ENCODE measurements around the gene ADAMTS2.

The ADAMTS2 gene

GRCh38 chr5:179146277-179146676, 199.0 kb downstream of the ADAMTS2 start:
- Histone ChIP-seq H2BK120ac (ENCODE audit: low read depth, low read length) (no peak overlapping the region), H2BK12ac (ENCODE audit: low read length in 2 of 2) (no peak overlapping the region), H3K14ac (ENCODE audit: low read length in 2 of 2) (no peak overlapping the region), H2BK5ac (ENCODE audit: low read depth, low read length, poor library complexity, severe bottlenecking) (no peak overlapping the region), H3K4ac (ENCODE audit: low read depth in 1 of 2, low read length in 2 of 2) (no peak overlapping the region), H3K36me3 (ENCODE audit: control insufficient read depth in 1 of 2, insufficient read depth in 2 of 2, low read depth in 1 of 2, low read length in 2 of 2) (peaks cover 0 to 47% of the 10 kb centered on the region in 2 experiments), H3K27ac (ENCODE audit: low read length, poor library complexity, severe bottlenecking) (no peak overlapping the region), H3K4me1 (ENCODE audit: control insufficient read depth, insufficient read depth, low read depth, low read length) (peaks cover 2% of the 10 kb centered on the region), H4K91ac (ENCODE audit: low read length) (no peak overlapping the region), H3K27me3 (ENCODE audit: control insufficient read depth in 1 of 2, insufficient read depth in 1 of 2, low read length in 2 of 2) (no peaks in the 10 kb centered on the region), H2AK5ac (ENCODE audit: low read length, severe bottlenecking) (no peak overlapping the region), H3K18ac (ENCODE audit: low read depth in 1 of 2, low read length in 2 of 2) (no peak overlapping the region), H3K4me2 (ENCODE audit: low read length, poor library complexity, severe bottlenecking) (no peak overlapping the region), H3K9me3 (ENCODE audit: control insufficient read depth, low read length) (no peaks in the 10 kb centered on the region), H3K23ac (ENCODE audit: low read length in 2 of 2) (no peak overlapping the region), H2BK15ac (ENCODE audit: low read depth, poor library complexity, severe bottlenecking) (no peak overlapping the region), H3K4me3 (ENCODE audit: insufficient read depth in 1 of 2, low read depth in 1 of 2, low read length in 2 of 2) (no peak overlapping the region), H3K9ac (ENCODE audit: low read length) (no peak overlapping the region), H2AFZ (ENCODE audit: low read depth, low read length) (no peak overlapping the region), H4K8ac (ENCODE audit: low read length) (no peak overlapping the region), H3K79me1 (replicated peaks; ENCODE audit: low read length, poor library complexity, severe bottlenecking) (no peaks in the 10 kb centered on the region)
- no peak for DNase-seq
- WGBS, result 96% methylated on average over 8 of the region's 10 CpGs

- Histone ChIP-seq H3K27me3 (ENCODE audit: control insufficient read depth in 1 of 2, insufficient read depth in 1 of 2, low read length in 2 of 2) (no peaks in the 10 kb centered on the region), H2BK120ac (ENCODE audit: low read depth, low read length) (no peak overlapping the region), H3K4ac (ENCODE audit: low read depth in 1 of 2, low read length in 2 of 2) (no peak overlapping the region), H2BK12ac (ENCODE audit: low read length in 2 of 2) (no peak overlapping the region), H3K36me3 (ENCODE audit: control insufficient read depth in 1 of 2, insufficient read depth in 2 of 2, low read depth in 1 of 2, low read length in 2 of 2) (peaks cover 0 to 28% of the 10 kb centered on the region in 2 experiments), H3K27ac (ENCODE audit: low read length, poor library complexity, severe bottlenecking) (no peak overlapping the region), H4K91ac (ENCODE audit: low read length) (no peak overlapping the region), H2BK15ac (ENCODE audit: low read depth, poor library complexity, severe bottlenecking) (no peak overlapping the region), H3K9ac (ENCODE audit: low read length) (peak overlapping the region; percentile 4), H3K9me3 (ENCODE audit: control insufficient read depth, low read length) (no peaks in the 10 kb centered on the region), H3K79me1 (replicated peaks; ENCODE audit: low read length, poor library complexity, severe bottlenecking) (no peaks in the 10 kb centered on the region), H2AFZ (ENCODE audit: low read depth, low read length) (no peak overlapping the region), H2BK5ac (ENCODE audit: low read depth, low read length, poor library complexity, severe bottlenecking) (no peak overlapping the region), H2AK5ac (ENCODE audit: low read length, severe bottlenecking) (no peak overlapping the region), H3K4me2 (ENCODE audit: low read length, poor library complexity, severe bottlenecking) (no peak overlapping the region), H3K4me3 (ENCODE audit: insufficient read depth in 1 of 2, low read depth in 1 of 2, low read length in 2 of 2) (no peak overlapping the region), H3K14ac (ENCODE audit: low read length in 2 of 2) (no peak overlapping the region), H3K4me1 (ENCODE audit: control insufficient read depth, insufficient read depth, low read depth, low read length) (peaks cover 2% of the 10 kb centered on the region), H3K18ac (ENCODE audit: low read depth in 1 of 2, low read length in 2 of 2) (no peak overlapping the region), H3K23ac (ENCODE audit: low read length in 2 of 2) (no peak overlapping the region), H4K8ac (ENCODE audit: low read length) (no peak overlapping the region)
- WGBS, result 25% methylated on average over 4 of the region's 7 CpGs
- DNase-seq, result peak; percentile 80
These were observed 201.8 kb downstream of the ADAMTS2 start for GRCh38 chr5:179143446-179143845.

- H3K9me3 ChIP-seq (ENCODE audit: control insufficient read depth, low read length), result no peaks in the 10 kb centered on the region
- H2BK120ac ChIP-seq (ENCODE audit: low read depth, low read length), result peak overlapping the region; percentile 49
- peak overlapping the region in 1 of 2 experiments; percentile 84 for H3K14ac ChIP-seq (ENCODE audit: low read length in 2 of 2)
- H2BK12ac ChIP-seq (ENCODE audit: low read length in 2 of 2), result peak overlapping the region in 1 of 2 experiments; percentile 39
- H3K23ac ChIP-seq (ENCODE audit: low read length in 2 of 2), result no peak overlapping the region
- no peaks in the 10 kb centered on the region for H3K27me3 ChIP-seq (ENCODE audit: control insufficient read depth in 1 of 2, insufficient read depth in 1 of 2, low read length in 2 of 2)
- H4K8ac ChIP-seq (ENCODE audit: low read length), result peak overlapping the region; percentile 94
- no peak overlapping the region for H3K4me3 ChIP-seq (ENCODE audit: insufficient read depth in 1 of 2, low read depth in 1 of 2, low read length in 2 of 2)
- H2AFZ ChIP-seq (ENCODE audit: low read depth, low read length), result peak overlapping the region; percentile 27
- H3K4me2 ChIP-seq (ENCODE audit: low read length, poor library complexity, severe bottlenecking), result no peak overlapping the region
- H3K4ac ChIP-seq (ENCODE audit: low read depth in 1 of 2, low read length in 2 of 2), result peak overlapping the region; percentile 51 to 61
- 33% methylated on average over 3 of the region's 3 CpGs for whole genome bisulfite sequencing
- peaks cover 0 to 19% of the 10 kb centered on the region in 2 experiments for H3K36me3 ChIP-seq (ENCODE audit: control insufficient read depth in 1 of 2, insufficient read depth in 2 of 2, low read depth in 1 of 2, low read length in 2 of 2)
- H3K4me1 ChIP-seq (ENCODE audit: control insufficient read depth, insufficient read depth, low read depth, low read length), result peaks cover 2% of the 10 kb centered on the region
- H2BK5ac ChIP-seq (ENCODE audit: low read depth, low read length, poor library complexity, severe bottlenecking), result no peak overlapping the region
- H2BK15ac ChIP-seq (ENCODE audit: low read depth, poor library complexity, severe bottlenecking), result peak overlapping the region; percentile 90
- H3K9ac ChIP-seq (ENCODE audit: low read length), result peak overlapping the region; percentile 28
- DNase-seq, result peak; percentile 80
- H4K91ac ChIP-seq (ENCODE audit: low read length), result peak overlapping the region; percentile 34
- peak overlapping the region; percentile 52 to 62 for H3K18ac ChIP-seq (ENCODE audit: low read depth in 1 of 2, low read length in 2 of 2)
- H2AK5ac ChIP-seq (ENCODE audit: low read length, severe bottlenecking), result no peak overlapping the region
- H3K27ac ChIP-seq (ENCODE audit: low read length, poor library complexity, severe bottlenecking), result no peak overlapping the region
- H3K79me1 ChIP-seq (replicated peaks; ENCODE audit: low read length, poor library complexity, severe bottlenecking), result no peaks in the 10 kb centered on the region
These were observed 202.6 kb downstream of the ADAMTS2 start for GRCh38 chr5:179142434-179143198.

- Histone ChIP-seq H3K4me3 (ENCODE audit: insufficient read depth in 1 of 2, low read depth in 1 of 2, low read length in 2 of 2) (no peak overlapping the region), H4K91ac (ENCODE audit: low read length) (no peak overlapping the region), H4K8ac (ENCODE audit: low read length) (no peak overlapping the region), H2AFZ (ENCODE audit: low read depth, low read length) (no peak overlapping the region), H3K9me3 (ENCODE audit: control insufficient read depth, low read length) (no peaks in the 10 kb centered on the region), H3K27ac (ENCODE audit: low read length, poor library complexity, severe bottlenecking) (no peak overlapping the region), H3K79me1 (replicated peaks; ENCODE audit: low read length, poor library complexity, severe bottlenecking) (no peaks in the 10 kb centered on the region), H2BK120ac (ENCODE audit: low read depth, low read length) (no peak overlapping the region), H3K4me2 (ENCODE audit: low read length, poor library complexity, severe bottlenecking) (no peak overlapping the region), H3K4me1 (ENCODE audit: control insufficient read depth, insufficient read depth, low read depth, low read length) (peaks cover 2% of the 10 kb centered on the region), H2BK5ac (ENCODE audit: low read depth, low read length, poor library complexity, severe bottlenecking) (no peak overlapping the region), H3K4ac (ENCODE audit: low read depth in 1 of 2, low read length in 2 of 2) (no peak overlapping the region), H3K23ac (ENCODE audit: low read length in 2 of 2) (no peak overlapping the region), H3K18ac (ENCODE audit: low read depth in 1 of 2, low read length in 2 of 2) (no peak overlapping the region), H3K9ac (ENCODE audit: low read length) (no peak overlapping the region), H3K27me3 (ENCODE audit: control insufficient read depth in 1 of 2, insufficient read depth in 1 of 2, low read length in 2 of 2) (no peaks in the 10 kb centered on the region), H2AK5ac (ENCODE audit: low read length, severe bottlenecking) (no peak overlapping the region), H2BK12ac (ENCODE audit: low read length in 2 of 2) (peak overlapping the region in 1 of 2 experiments; percentile 49), H2BK15ac (ENCODE audit: low read depth, poor library complexity, severe bottlenecking) (no peak overlapping the region), H3K14ac (ENCODE audit: low read length in 2 of 2) (no peak overlapping the region), H3K36me3 (ENCODE audit: control insufficient read depth in 1 of 2, insufficient read depth in 2 of 2, low read depth in 1 of 2, low read length in 2 of 2) (peaks cover 0 to 18% of the 10 kb centered on the region in 2 experiments)
- DNase-seq, result peak; percentile 1
- WGBS, result 0% methylated on average over 1 of the region's 1 CpG
These were observed 203.4 kb downstream of the ADAMTS2 start for GRCh38 chr5:179141867-179142266.
